Endothelial cell (in vitro differentiated cells): ENCODE results near the gene MAPKAPK2. TPM values are rescaled to one million over a fixed set of nuclear protein-coding genes. Genes with fewer than 3 reads are reported as not detected.

Experiments
- DNase-seq: peaks from one replicate; pipeline ENCODE4 v3.0.0; 2021; ENCODE audit warnings: low spot score
- H3K27ac Mint-ChIP-seq: one replicate; pipeline ENCODE4 v1.8.0; 2021; ENCODE audit warnings: mixed read lengths, inconsistent platforms; ENCODE audit not compliant: unreplicated experiment
- H3K27me3 Mint-ChIP-seq: one replicate; pipeline ENCODE4 v1.8.0; 2021; ENCODE audit warnings: mild to moderate bottlenecking, moderate library complexity, mixed read lengths, inconsistent platforms; ENCODE audit not compliant: unreplicated experiment
- H3K36me3 Mint-ChIP-seq: one replicate; pipeline ENCODE4 v1.8.0; 2021; ENCODE audit warnings: mild to moderate bottlenecking, low read depth, mixed read lengths, inconsistent platforms; ENCODE audit not compliant: unreplicated experiment
- H3K4me1 Mint-ChIP-seq: one replicate; pipeline ENCODE4 v1.8.0; 2021; ENCODE audit warnings: mild to moderate bottlenecking, mixed read lengths, inconsistent platforms; ENCODE audit not compliant: unreplicated experiment
- H3K4me3 Mint-ChIP-seq: one replicate; pipeline ENCODE4 v1.8.0; 2021; ENCODE audit warnings: mild to moderate bottlenecking, mixed read lengths, inconsistent platforms; ENCODE audit not compliant: unreplicated experiment
- H3K9me3 Mint-ChIP-seq: one replicate; pipeline ENCODE4 v1.8.0; 2021; ENCODE audit warnings: mixed read lengths, inconsistent platforms; ENCODE audit not compliant: unreplicated experiment
- total RNA-seq: library from RNA; stranded (reverse); fragmentation: NEBNext Ultra II Directional; extraction: Animal tissue kit (Norgen Biotek cat#: 25700); gene quantifications from one replicate; pipeline ENCODE4 v1.2.1, GENCODE V29; 2021; ENCODE audit not compliant: unreplicated experiment
- TF ChIP-seq, protein P1 (sequence below): fragments of 200-600 bp; sonication (generic); IDR thresholded peaks from one replicate; pipeline ENCODE4 v1.5.0; 2021; ENCODE audit warnings: antibody characterized with exemption; ENCODE audit not compliant: unreplicated experiment

The MAPKAPK2 gene
- total RNA-seq, 1 donor from 2014 or later, result 109 TPM

- Mint-ChIP-seq H3K4me3 (no peak overlapping the region), H3K27ac (no peak overlapping the region), H3K4me1 (peaks cover 62% of the 10 kb centered on the region), H3K27me3 (peaks cover 9% of the 10 kb centered on the region), H3K36me3 (peaks cover 4% of the 10 kb centered on the region), H3K9me3 (no peaks in the 10 kb centered on the region)
- no peak for DNase-seq
- TF ChIP-seq, protein P1, sequence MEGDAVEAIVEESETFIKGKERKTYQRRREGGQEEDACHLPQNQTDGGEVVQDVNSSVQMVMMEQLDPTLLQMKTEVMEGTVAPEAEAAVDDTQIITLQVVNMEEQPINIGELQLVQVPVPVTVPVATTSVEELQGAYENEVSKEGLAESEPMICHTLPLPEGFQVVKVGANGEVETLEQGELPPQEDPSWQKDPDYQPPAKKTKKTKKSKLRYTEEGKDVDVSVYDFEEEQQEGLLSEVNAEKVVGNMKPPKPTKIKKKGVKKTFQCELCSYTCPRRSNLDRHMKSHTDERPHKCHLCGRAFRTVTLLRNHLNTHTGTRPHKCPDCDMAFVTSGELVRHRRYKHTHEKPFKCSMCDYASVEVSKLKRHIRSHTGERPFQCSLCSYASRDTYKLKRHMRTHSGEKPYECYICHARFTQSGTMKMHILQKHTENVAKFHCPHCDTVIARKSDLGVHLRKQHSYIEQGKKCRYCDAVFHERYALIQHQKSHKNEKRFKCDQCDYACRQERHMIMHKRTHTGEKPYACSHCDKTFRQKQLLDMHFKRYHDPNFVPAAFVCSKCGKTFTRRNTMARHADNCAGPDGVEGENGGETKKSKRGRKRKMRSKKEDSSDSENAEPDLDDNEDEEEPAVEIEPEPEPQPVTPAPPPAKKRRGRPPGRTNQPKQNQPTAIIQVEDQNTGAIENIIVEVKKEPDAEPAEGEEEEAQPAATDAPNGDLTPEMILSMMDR, result no peak
These were observed 17.6 kb downstream of the MAPKAPK2 start for GRCh38 chr1:206702260-206702659.

GRCh38 chr1:206702803-206703202 lies 18.1 kb downstream of the MAPKAPK2 start:
- no peaks in the 10 kb centered on the region for H3K9me3 Mint-ChIP-seq
- peaks cover 9% of the 10 kb centered on the region for H3K27me3 Mint-ChIP-seq
- H3K27ac Mint-ChIP-seq, result no peak overlapping the region
- H3K36me3 Mint-ChIP-seq, result no peaks in the 10 kb centered on the region
- H3K4me3 Mint-ChIP-seq, result no peak overlapping the region
- TF ChIP-seq, protein P1, result no peak
- peaks cover 67% of the 10 kb centered on the region for H3K4me1 Mint-ChIP-seq
- DNase-seq, result no peak

GRCh38 chr1:206703661-206704060 lies 19.0 kb downstream of the MAPKAPK2 start:
- H3K27ac Mint-ChIP-seq, result no peak overlapping the region
- H3K36me3 Mint-ChIP-seq, result no peaks in the 10 kb centered on the region
- peaks cover 9% of the 10 kb centered on the region for H3K27me3 Mint-ChIP-seq
- TF ChIP-seq, protein P1, result no peak
- H3K9me3 Mint-ChIP-seq, result no peaks in the 10 kb centered on the region
- no peak for DNase-seq
- peaks cover 73% of the 10 kb centered on the region for H3K4me1 Mint-ChIP-seq
- no peak overlapping the region for H3K4me3 Mint-ChIP-seq

DNA sequence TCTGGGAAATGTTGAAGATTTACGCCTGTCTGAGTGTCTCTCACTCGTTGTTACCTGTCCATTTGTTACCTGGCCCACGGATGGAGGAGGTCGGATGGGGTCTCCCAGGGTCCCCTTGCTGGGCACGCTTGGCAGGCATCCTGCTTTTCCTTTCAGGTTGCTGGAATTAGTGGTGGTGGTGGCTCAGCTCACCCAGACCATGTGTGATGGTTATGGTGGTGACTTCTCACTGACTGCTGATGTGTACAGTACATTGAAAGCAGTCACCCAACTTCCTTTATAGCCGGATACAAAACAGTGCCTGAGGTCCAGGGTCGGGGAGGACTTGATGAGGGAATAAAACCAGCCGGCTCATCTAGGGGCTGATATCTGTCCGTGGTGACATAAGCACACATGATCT lies 19.5 kb downstream of the MAPKAPK2 start:
- Mint-ChIP-seq H3K4me1 (peaks cover 73% of the 10 kb centered on the region), H3K9me3 (no peaks in the 10 kb centered on the region), H3K27me3 (peaks cover 5% of the 10 kb centered on the region), H3K4me3 (no peak overlapping the region), H3K36me3 (no peaks in the 10 kb centered on the region), H3K27ac (no peak overlapping the region)
- TF ChIP-seq, protein P1, result no peak
- no peak for DNase-seq

DNA sequence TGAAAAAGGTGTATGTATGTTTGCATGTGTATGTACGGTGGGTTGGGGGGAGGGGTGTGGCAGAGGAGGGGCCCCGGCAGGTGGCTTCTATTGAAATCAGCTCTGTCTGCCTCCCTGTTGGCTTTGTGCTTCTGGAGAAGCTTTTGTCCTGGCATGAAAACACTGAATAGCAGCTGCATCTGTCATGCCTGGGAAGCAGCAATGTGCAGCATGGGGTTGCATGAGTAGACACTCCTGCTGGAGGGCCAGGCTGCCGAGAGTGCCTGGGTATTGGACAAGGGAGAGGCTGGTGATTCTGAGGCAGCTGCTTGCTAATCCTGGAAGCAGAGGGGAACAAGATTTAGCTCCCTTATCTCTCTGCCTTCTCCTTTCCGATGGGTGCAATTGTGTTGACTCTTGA lies 20.5 kb downstream of the MAPKAPK2 start:
- no peak overlapping the region for H3K4me3 Mint-ChIP-seq
- no peak overlapping the region for H3K27ac Mint-ChIP-seq
- peaks cover 71% of the 10 kb centered on the region for H3K4me1 Mint-ChIP-seq
- H3K36me3 Mint-ChIP-seq, result no peaks in the 10 kb centered on the region
- H3K27me3 Mint-ChIP-seq, result peaks cover 2% of the 10 kb centered on the region
- TF ChIP-seq, protein P1, result no peak
- no peaks in the 10 kb centered on the region for H3K9me3 Mint-ChIP-seq
- no peak for DNase-seq
